Tibial artery (tissue), 4 donors: ENCODE data around the gene CEP20.

Experiments used
- DNase-seq, 2 donors: peaks; one replicate each; pipeline ENCODE4 v3.0.0-alpha.2; 2019
- H3K27ac ChIP-seq, 2 donors: fragments of 200-600 bp; sonication (generic) in 1 of 2; 1 replicate in 1 of 2; 2 replicates in 1 of 2; pipeline ENCODE4 v1.5.1; 2018 to 2019; ENCODE audit warnings: mild to moderate bottlenecking in 1 of 2
- H3K27me3 ChIP-seq, 2 donors: fragments of 200-600 bp; sonication (generic) in 1 of 2; one replicate each; pipeline versions ENCODE4 v1.5.1 to v1.6.0; 2016 to 2019
- H3K36me3 ChIP-seq, 3 donors: fragments of 200-600 bp; sonication (generic) in 2 of 3; one replicate each; pipeline ENCODE4 v1.5.1; 2016 to 2019; ENCODE audit warnings: mild to moderate bottlenecking in 2 of 3
- H3K4me1 ChIP-seq, 4 donors: fragments of 200-600 bp; sonication (generic) in 2 of 4; 1 replicate in 3 of 4; 2 replicates in 1 of 4; pipeline ENCODE4 v1.5.1; 2016 to 2019
- H3K4me3 ChIP-seq, 2 donors: fragments of 200-600 bp; sonication (generic) in 1 of 2; 1 replicate in 1 of 2; 2 replicates in 1 of 2; pipeline ENCODE4 v1.5.1; 2018 to 2019; ENCODE audit warnings: mild to moderate bottlenecking in 2 of 2
- H3K9me3 ChIP-seq, 3 donors: fragments of 200-600 bp; sonication (generic) in 1 of 3; one replicate each; pipeline ENCODE4 v1.5.1; 2016 to 2019
- intact Hi-C: fragments of 100-400 bp; cut with DNase I; formaldehyde crosslinking; loops from one replicate; pipeline ENCODE4 v1.15.0; 2023; ENCODE audit warnings: low total_unique reads
- TF ChIP-seq, protein P1 (sequence below), 2 experiments: fragments of 200-600 bp in 1 of 2; fragments of 450-650 bp in 1 of 2; IDR thresholded peaks; one replicate each; pipeline ENCODE4 v1.5.1; 2017 to 2019; ENCODE audit warnings: antibody characterized with exemption in 2 of 2, mild to moderate bottlenecking in 1 of 2, moderate library complexity in 1 of 2

The CEP20 gene

DNA sequence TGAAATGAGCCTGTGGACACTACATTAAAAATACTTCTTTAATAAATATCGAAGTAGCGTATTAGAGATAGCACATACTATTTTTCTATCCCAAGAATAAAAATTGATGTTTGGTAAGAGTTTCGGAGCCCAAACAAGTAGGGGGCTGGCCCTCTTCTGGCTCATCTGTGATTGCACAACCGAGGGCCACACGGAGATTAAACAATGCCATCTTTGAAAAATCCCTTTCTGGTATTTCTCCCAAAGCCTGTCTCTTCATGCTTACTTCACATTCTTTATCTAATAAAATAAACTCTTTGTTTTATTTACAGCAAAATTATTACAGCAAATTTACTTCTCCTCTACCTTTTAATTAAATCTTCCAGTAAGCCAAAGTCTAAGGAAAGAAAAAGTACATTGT is 22.0 kb downstream of the CEP20 start:
- Histone ChIP-seq H3K4me3 (no peak overlapping the region), H3K36me3 (peaks cover 28 to 62% (median 34%) of the 10 kb centered on the region in 3 donors), H3K9me3 (no peaks in the 10 kb centered on the region), H3K4me1 (no peaks in the 10 kb centered on the region), H3K27ac (no peak overlapping the region), H3K27me3 (no peaks in the 10 kb centered on the region)
- TF ChIP-seq, protein P1, sequence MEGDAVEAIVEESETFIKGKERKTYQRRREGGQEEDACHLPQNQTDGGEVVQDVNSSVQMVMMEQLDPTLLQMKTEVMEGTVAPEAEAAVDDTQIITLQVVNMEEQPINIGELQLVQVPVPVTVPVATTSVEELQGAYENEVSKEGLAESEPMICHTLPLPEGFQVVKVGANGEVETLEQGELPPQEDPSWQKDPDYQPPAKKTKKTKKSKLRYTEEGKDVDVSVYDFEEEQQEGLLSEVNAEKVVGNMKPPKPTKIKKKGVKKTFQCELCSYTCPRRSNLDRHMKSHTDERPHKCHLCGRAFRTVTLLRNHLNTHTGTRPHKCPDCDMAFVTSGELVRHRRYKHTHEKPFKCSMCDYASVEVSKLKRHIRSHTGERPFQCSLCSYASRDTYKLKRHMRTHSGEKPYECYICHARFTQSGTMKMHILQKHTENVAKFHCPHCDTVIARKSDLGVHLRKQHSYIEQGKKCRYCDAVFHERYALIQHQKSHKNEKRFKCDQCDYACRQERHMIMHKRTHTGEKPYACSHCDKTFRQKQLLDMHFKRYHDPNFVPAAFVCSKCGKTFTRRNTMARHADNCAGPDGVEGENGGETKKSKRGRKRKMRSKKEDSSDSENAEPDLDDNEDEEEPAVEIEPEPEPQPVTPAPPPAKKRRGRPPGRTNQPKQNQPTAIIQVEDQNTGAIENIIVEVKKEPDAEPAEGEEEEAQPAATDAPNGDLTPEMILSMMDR (IDR thresholded peaks at IDR 0.05) = no peak
- no peak for DNase-seq
- intact Hi-C loops = no loop called here

GRCh38 chr16:15865742-15866141 is 22.7 kb downstream of the CEP20 start:
- peaks cover 0 to 3% (median 0%) of the 10 kb centered on the region in 4 donors for H3K4me1 ChIP-seq
- TF ChIP-seq, protein P1 (IDR thresholded peaks at IDR 0.05) = no peak
- DNase-seq = no peak
- H3K9me3 ChIP-seq = no peaks in the 10 kb centered on the region
- H3K27me3 ChIP-seq = no peaks in the 10 kb centered on the region
- intact Hi-C loops = no loop called here
- no peak overlapping the region for H3K4me3 ChIP-seq
- H3K36me3 ChIP-seq = peaks cover 28 to 55% (median 31%) of the 10 kb centered on the region in 3 donors
- no peak overlapping the region for H3K27ac ChIP-seq

GRCh38 chr16:15864939-15865338 is 23.5 kb downstream of the CEP20 start:
- intact Hi-C loops = no loop called here
- H3K9me3 ChIP-seq = no peaks in the 10 kb centered on the region
- H3K4me1 ChIP-seq = peaks cover 0 to 5% (median 0%) of the 10 kb centered on the region in 4 donors
- H3K27ac ChIP-seq = no peak overlapping the region
- TF ChIP-seq, protein P1 (IDR thresholded peaks at IDR 0.05) = no peak
- H3K36me3 ChIP-seq = peaks cover 25 to 47% (median 28%) of the 10 kb centered on the region in 3 donors
- H3K4me3 ChIP-seq = no peak overlapping the region
- no peaks in the 10 kb centered on the region for H3K27me3 ChIP-seq
- DNase-seq = no peak

DNA sequence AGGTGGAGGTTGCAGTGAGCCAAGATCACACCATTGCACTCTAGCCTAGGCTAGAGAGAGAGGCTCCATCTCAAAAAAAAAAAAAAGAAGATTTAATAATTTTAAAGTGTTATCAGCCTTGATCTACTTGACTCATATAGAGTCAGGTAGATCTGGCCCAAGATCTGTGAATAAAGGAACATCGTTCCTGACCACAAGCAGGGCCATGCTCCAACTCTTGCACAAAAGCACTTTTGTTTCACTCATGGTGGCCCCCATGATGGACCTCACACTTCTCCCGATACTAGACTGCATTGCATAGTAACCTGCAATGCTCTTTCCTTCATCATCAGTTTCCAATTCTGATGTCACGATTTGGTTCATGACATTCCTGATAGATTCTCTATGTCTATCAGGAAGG is 26.4 kb downstream of the CEP20 start:
- intact Hi-C loops = no loop called here
- no peak overlapping the region for H3K27ac ChIP-seq

GRCh38 chr16:15858921-15859668 is 29.3 kb downstream of the CEP20 start:
- Histone ChIP-seq H3K9me3 (no peaks in the 10 kb centered on the region), H3K27me3 (no peaks in the 10 kb centered on the region), H3K36me3 (peaks cover 0 to 4% (median 0%) of the 10 kb centered on the region in 3 donors), H3K4me1 (peaks cover 0 to 16% (median 8%) of the 10 kb centered on the region in 4 donors), H3K27ac (peak overlapping the region; percentile 89 to 97), H3K4me3 (no peak overlapping the region)
- intact Hi-C loops = no loop called here
- DNase-seq = no peak
- TF ChIP-seq, protein P1 (IDR thresholded peaks at IDR 0.05) = no peak

More for the DNA sequence above, 26.4 kb downstream of the CEP20 start:
- no peaks in the 10 kb centered on the region for H3K9me3 ChIP-seq
- no peaks in the 10 kb centered on the region for H3K27me3 ChIP-seq
- TF ChIP-seq, protein P1 (IDR thresholded peaks at IDR 0.05) = no peak
- no peak for DNase-seq
- peaks cover 9 to 19% (median 13%) of the 10 kb centered on the region in 3 donors for H3K36me3 ChIP-seq
- H3K4me1 ChIP-seq = peaks cover 0 to 15% (median 8%) of the 10 kb centered on the region in 4 donors
- no peak overlapping the region for H3K4me3 ChIP-seq
